NCI-H2081 (cell line): ENCODE results near the gene LIPE.
"Not testable (repeated sequence)": the region's sequence is repeated elsewhere in the genome, so short reads cannot be mapped to it uniquely, and the experiment has no call there.

ENCODE experiments used
- DNase-seq, 2 experiments: peaks; one replicate each; lab custom pipeline; 2025; lab: John Stamatoyannopoulos, UW

LIPE gene, protein sequence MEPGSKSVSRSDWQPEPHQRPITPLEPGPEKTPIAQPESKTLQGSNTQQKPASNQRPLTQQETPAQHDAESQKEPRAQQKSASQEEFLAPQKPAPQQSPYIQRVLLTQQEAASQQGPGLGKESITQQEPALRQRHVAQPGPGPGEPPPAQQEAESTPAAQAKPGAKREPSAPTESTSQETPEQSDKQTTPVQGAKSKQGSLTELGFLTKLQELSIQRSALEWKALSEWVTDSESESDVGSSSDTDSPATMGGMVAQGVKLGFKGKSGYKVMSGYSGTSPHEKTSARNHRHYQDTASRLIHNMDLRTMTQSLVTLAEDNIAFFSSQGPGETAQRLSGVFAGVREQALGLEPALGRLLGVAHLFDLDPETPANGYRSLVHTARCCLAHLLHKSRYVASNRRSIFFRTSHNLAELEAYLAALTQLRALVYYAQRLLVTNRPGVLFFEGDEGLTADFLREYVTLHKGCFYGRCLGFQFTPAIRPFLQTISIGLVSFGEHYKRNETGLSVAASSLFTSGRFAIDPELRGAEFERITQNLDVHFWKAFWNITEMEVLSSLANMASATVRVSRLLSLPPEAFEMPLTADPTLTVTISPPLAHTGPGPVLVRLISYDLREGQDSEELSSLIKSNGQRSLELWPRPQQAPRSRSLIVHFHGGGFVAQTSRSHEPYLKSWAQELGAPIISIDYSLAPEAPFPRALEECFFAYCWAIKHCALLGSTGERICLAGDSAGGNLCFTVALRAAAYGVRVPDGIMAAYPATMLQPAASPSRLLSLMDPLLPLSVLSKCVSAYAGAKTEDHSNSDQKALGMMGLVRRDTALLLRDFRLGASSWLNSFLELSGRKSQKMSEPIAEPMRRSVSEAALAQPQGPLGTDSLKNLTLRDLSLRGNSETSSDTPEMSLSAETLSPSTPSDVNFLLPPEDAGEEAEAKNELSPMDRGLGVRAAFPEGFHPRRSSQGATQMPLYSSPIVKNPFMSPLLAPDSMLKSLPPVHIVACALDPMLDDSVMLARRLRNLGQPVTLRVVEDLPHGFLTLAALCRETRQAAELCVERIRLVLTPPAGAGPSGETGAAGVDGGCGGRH

DNA sequence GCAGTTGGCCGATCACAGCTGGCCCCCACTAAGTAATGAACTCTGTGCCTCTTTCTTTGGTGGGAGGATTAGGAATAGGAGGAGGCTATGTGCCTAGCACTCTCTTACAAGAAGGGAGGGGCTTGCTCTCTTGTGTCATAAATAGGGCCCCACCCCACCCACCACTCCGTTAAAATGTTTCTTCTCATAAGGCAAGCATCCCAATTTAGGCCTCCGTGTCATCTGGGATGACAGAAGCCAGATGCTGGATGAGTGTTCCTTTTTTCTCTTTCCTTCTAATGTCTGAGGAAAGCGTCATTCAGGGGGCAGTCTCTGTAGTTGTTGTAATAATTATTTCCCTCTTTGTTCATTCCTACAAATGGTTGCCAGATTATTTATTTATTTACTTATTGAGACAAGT, at the start of gene LIPE:
TSS of gene LIPE (minus strand) at position 76 of the 400 bp plus-strand sequence. CDS start 239 bp downstream, outside the sequence.
- DNase-seq = no peak

DNA sequence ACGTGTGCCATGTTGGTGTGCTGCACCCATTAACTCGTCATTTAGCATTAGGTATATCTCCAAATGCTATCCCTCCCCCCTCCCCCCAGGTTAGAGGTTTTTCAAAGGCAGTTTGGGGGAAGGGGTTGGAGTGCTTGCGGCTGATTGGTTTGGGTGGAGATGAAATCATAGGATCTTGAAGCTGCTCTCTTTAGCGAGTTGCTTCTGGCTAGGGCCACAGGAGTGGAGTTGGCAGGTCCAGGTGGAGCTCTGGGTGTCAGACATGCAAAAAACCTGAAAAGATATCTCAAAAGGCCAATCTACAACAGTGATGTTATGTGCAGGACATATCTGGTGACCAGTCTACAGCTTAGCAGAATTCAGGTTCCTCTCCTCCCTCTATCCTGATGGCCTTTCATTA, 48.2 kb upstream of the LIPE start:
- DNase-seq = no peak

DNA sequence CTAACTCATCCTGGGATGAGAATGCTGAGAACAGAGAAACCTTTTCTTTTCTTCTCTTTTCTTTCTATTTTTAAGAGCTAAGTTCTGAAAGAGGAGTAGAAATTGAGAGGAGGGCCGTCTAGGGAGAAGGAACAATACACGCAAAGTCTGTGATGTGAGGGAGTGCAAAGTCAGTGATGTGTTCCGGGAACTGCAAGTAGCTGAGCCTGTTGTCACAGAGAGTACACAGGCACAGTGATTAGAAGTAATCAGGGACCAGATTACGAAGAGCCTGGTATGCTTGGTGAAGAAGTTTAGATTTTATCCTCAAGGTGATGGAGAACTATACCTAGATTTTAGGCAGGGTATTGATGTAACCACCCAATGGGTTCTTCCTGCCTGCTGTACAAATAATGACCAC, 47.6 kb upstream of the LIPE start:
- DNase-seq = no peak

DNA sequence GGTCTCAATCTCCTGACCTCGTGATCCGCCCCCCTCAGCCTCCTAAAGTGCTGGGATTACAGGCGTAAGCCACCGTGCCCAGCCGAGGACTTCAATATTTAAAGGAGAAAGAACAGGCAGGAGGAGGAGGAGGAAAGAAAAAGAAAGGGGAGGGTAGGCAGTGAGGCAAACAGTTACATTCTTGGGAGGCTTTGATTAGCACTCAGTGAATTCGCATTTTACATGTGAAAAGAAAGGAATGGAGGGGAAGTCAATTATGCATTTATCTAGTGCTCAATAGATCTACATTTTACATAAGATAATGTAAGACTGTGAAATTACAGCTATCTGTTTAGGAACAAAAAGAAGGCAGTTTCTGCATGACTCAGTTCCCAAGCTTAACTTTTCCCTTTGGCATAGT, 46.5 kb upstream of the LIPE start:
- no peak for DNase-seq

DNA sequence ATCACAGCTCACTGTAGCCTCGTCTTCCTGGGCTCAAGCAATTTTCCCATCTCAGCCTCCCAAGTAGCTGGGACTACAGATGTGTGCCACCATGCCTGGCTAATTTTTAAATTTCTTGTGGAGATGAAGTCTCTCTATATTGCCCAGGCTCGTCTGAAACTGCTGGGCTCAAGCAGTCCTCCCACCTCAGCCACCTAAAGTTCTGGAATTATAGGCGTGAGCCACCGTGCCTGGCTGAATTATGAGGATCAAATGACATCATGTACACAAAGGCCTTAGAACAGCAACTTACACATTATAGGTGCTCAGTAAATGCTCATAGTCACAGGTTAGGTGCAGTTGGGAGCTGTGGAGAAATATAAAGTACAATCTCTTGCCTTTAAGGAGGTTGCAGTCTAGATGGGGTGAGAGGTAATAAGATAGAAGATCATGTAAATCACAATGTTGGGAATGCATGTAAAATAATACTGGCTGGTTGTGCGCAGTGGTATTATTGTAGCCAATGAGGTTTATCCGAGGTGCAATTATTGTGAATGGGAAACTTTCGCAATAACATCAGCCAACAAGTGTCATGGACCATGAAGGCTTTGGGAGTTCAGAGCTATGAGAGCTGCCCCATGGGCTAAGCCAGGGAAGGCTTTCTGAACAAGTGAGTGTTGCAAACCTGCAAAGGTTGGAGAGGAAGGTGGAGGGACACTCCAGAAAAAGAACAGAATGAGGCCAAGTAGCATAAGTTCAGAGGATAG, 45.4 kb upstream of the LIPE start:
- DNase-seq = no peak

- DNase-seq = no peak
Measured at GRCh38 chr19:42471554-42472249, 44.5 kb upstream of the LIPE start.

DNA sequence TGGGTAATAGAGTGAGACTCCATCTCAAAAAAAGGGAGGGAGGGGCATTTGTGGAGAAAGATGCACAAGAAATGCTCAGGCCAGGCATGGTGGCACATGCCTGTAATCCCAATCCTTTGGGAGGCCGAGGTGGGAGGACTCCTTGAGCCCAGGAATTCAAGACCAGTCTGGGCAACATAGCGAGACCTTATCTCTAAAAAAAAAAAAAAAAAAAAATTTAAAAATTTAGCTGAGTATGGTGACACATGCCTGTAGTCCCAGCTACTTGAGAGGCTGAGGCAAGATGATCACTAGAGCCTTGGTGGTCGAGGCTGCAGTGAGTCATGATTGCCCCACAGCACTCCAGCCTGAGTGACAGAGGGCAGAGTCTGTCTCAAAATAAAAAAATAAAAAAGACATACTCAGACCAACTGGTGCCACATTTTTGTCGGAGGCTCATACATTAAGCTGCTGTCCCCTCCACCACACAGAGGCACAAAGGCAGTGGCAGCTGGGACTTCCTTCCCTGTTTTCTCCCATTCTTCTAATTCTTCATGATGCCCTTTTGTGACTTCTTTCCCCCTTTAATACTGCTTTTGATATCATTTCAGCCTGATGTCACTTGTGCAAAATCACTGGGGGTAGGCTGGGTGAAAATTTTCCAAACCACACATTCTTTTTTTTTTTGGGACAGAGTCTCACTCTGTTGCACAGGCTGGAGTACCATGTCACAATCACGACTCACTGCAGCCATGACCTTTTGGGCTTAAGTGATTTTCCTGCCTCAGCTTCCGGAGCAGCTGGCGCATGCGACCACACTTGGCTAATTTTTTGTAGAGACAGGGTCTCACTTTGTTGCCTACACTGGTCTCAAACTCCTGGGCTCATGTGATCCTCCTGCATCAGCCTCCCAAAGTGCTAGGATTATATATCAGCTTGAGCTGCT, 42.4 kb upstream of the LIPE start:
- DNase-seq = no peak

- DNase-seq = no peak
Measured at GRCh38 chr19:42468273-42468796, 41.1 kb upstream of the LIPE start.

DNA sequence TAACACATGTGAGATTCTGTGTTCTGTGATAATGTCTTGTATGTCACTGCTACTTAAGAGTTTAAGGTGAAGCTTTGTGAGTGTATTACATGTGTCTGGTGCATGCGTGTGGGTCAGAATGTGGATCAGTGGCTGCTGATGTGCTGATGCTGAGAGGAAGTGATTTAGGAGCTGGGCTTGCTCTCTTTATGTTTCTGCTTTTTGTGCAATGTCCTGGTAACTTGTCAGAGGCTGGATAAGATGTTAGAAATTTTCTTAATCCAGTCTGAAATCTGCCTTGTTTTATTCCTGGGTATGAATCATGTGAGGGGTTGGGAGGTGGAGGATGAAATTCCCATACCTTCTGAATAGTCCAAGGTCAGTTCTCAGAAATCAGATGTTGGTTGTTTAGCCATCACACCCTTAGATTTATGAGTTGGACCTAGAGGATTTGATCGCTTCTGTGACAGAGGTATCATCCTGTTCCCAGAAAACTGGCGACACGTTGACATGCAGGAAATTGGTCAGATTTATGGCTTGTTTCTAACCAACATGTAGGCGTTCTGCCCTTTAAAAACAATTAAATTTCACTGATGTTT, 40.1 kb upstream of the LIPE start:
- no peak for DNase-seq

GRCh38 chr19:42466521-42467182, 39.5 kb upstream of the LIPE start:
- DNase-seq = no peak

- no peak for DNase-seq
Measured at GRCh38 chr19:42465827-42466280, 38.7 kb upstream of the LIPE start.

- no peak for DNase-seq
Measured at GRCh38 chr19:42461700-42462324, 34.6 kb upstream of the LIPE start.

DNA sequence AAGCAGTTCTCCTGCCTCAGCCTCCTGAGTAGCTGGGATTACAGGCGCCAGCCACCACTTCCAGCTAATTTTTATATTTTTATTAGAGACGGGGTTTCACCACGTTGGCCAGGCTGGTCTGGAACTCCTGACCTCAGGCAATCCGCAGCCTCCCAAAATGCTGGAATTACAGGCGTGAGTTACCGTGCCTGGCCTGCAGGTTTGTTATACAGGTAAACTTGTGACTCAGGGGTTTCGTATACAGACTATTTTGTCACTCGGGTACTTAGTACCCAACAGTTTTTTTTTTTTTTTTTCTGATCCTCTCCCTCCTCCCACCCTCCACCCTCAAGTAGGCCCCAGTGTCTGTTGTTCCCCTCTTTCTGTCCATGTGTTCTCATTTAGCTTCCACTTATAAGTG, 34.0 kb upstream of the LIPE start:
- not testable (repeated sequence) for DNase-seq

DNA sequence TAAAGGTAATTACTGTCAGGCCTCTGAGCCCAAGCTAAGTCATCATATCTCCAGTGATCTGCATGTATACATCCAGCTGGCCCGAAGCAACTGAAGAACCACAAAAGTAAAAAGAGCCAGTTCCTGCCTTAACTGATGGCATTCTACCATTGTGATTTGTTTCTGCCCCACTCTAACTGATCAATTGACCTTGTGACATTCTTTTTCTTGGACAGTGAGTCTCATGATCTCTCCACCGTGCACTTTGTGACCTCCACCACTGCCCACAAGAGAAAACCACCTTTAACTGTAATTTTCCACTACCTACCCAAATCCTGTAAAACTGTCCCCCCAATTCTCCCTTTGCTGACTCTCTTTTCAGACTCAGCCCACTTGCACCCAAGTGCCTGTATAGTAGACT, 32.7 kb upstream of the LIPE start:
- no peak for DNase-seq

GRCh38 chr19:42455621-42456081, 28.5 kb upstream of the LIPE start:
- DNase-seq = no peak

- DNase-seq = no peak
Measured at GRCh38 chr19:42455086-42455485, 27.9 kb upstream of the LIPE start.

- no peak for DNase-seq
Measured at GRCh38 chr19:42452590-42452989, 25.4 kb upstream of the LIPE start.

- DNase-seq = peak; percentile 71 to 74
Measured at GRCh38 chr19:42450314-42450934, 23.2 kb upstream of the LIPE start.
